Gastrocnemius medialis (tissue), 4 donors: ENCODE results near the gene EPB41. TPM values are rescaled to one million over a fixed set of nuclear protein-coding genes. Genes with fewer than 3 reads are reported as not detected.
"Not testable (repeated sequence)": the region's sequence is repeated elsewhere in the genome, so short reads cannot be mapped to it uniquely, and the experiment has no call there.

Source experiments
- ATAC-seq, 2 donors: fragments of 150-250 bp; one replicate each; pipeline ENCODE4 v1.9.1; 2016
- DNase-seq, 2 donors: peaks; one replicate each; pipeline ENCODE4 v3.0.0-alpha.2; 2019
- H3K27ac ChIP-seq, 4 donors: fragments of 200-600 bp; sonication (generic); 1 replicate in 1 of 4; 2 replicates in 3 of 4; pipeline ENCODE4 v1.5.1; 2016 to 2018; ENCODE audit warnings: mild to moderate bottlenecking in 2 of 4, moderate library complexity in 1 of 4
- H3K27me3 ChIP-seq, 3 donors: fragments of 200-600 bp; sonication (generic) in 2 of 3; 1 replicate in 1 of 3; 2 replicates in 2 of 3; pipeline versions ENCODE4 v1.5.1 to v1.6.0; 2016 to 2019; ENCODE audit warnings: mild to moderate bottlenecking in 1 of 3, moderate library complexity in 1 of 3
- H3K36me3 ChIP-seq, 2 donors: fragments of 200-600 bp; sonication (generic) in 1 of 2; one replicate each; pipeline ENCODE4 v1.5.1; 2017 to 2018
- H3K4me1 ChIP-seq, 2 donors: fragments of 200-600 bp; sonication (generic) in 1 of 2; one replicate each; pipeline ENCODE4 v1.5.1; 2016 to 2017; ENCODE audit warnings: mild to moderate bottlenecking in 2 of 2
- H3K4me3 ChIP-seq, 4 donors: fragments of 200-600 bp; sonication (generic) in 3 of 4; 1 replicate in 1 of 4; 2 replicates in 3 of 4; pipeline ENCODE4 v1.5.1; 2016 to 2019; ENCODE audit warnings: mild to moderate bottlenecking in 2 of 4
- H3K9me3 ChIP-seq, 3 donors: fragments of 200-600 bp; sonication (generic) in 2 of 3; 1 replicate in 1 of 3; 2 replicates in 2 of 3; pipeline ENCODE4 v1.5.1; 2016 to 2019
- CTCF ChIP-seq, 5 experiments: fragments of 450-650 bp in 3 of 5; fragments of 200-600 bp in 2 of 5; sonication (generic) in 2 of 5; IDR thresholded peaks in 4 of 5; conservative IDR thresholded peaks in 1 of 5; 1 replicate in 4 of 5; 2 replicates in 1 of 5; pipeline ENCODE4 v1.5.1; 2016 to 2019; ENCODE audit warnings: antibody characterized with exemption in 5 of 5, mild to moderate bottlenecking in 3 of 5, moderate library complexity in 3 of 5
- POLR2A ChIP-seq, 2 donors: fragments of 450-650 bp; IDR thresholded peaks; one replicate each; pipeline ENCODE4 v1.6.1; 2017; ENCODE audit warnings: antibody characterized with exemption in 2 of 2, mild to moderate bottlenecking in 2 of 2, moderate library complexity in 2 of 2
- in situ Hi-C, 4 donors: fragments of 200-750 bp; cut with MboI; loops; one replicate each; pipeline versions ENCODE4 v1.15.0 to v1.8.0; 2017; ENCODE audit warnings: low sequenced_read_pairs in 4 of 4
- intact Hi-C: fragments of 100-400 bp; cut with DNase I; formaldehyde crosslinking; loops from one replicate; pipeline ENCODE4 v1.15.1; 2023; ENCODE audit warnings: low total_unique reads
- total RNA-seq, 4 donors: library from RNA; depleted of rRNA; stranded (reverse); fragments of >200 nt; gene quantifications; one replicate each; pipeline versions ENCODE4 v1.1.0 to v1.2.3, GENCODE V29; 2016

EPB41 gene
- total RNA-seq, 4 donors from 2014 or later, result 19.5 to 28.6 (median 23.6) TPM

DNA sequence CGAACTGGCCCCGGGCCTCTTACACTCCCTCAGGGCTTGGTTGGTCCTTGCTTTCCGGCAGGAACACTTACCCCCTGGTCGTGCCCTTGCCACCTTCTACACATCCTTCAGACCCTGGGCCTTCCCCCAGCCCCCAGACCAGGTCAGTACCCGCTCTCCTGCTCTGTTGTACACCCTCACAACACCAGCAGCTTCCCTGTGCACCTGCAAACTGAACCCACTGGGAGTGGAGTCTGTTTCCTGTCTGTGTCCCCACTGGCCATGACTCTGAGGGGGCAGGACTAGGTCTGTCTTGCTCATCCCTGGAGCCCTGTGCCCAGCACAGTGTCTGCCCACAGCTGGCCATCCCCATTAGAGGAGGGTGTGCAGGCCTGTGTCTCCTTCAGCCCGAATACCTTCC, 211.4 kb downstream of the EPB41 start:
- no peaks in the 10 kb centered on the region for H3K36me3 ChIP-seq
- no peak for ATAC-seq
- DNase-seq, result no peak
- H3K4me1 ChIP-seq, result peaks cover 0 to 22% of the 10 kb centered on the region in 2 donors
- no peak overlapping the region for H3K4me3 ChIP-seq
- H3K9me3 ChIP-seq, result no peaks in the 10 kb centered on the region
- peaks cover 29 to 43% (median 30%) of the 10 kb centered on the region in 3 donors for H3K27me3 ChIP-seq
- peak overlapping the region in 1 of 4 donors; percentile 76 for H3K27ac ChIP-seq
- intact Hi-C loops, result loop anchor here (2.0 kb wide), 1 partner anchor 55 kb away; the partner anchor contains the start of gene SRSF4
- TF ChIP-seq POLR2A (IDR thresholded peaks at IDR 0.05), result no peak
- TF ChIP-seq CTCF (IDR thresholded peaks at IDR 0.05 in 4 of 5, conservative IDR thresholded peaks at IDR 0.05 in 1 of 5), result no peak
- in situ Hi-C loops, result no loop called here

DNA sequence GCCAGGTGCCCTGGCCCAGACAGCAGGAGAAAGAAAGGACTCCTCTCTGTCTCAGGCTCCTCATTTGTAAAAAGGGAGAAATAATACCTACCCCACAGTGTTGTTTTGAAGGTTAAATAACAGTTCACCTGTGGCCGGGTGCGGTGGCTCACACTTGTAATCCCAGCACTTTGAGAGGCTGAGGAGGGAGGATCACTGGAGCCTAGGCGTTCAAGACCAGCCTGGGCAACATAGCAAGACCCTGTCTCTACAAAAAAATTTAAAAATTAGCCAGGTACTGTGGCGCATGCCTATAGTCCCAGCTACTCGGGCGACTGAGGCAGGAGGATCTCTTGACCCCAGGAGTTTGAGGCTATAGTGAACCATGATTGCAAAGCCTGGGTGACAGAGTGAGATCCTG, 211.8 kb downstream of the EPB41 start:
- Histone ChIP-seq H3K36me3 (no peaks in the 10 kb centered on the region), H3K4me3 (no peak overlapping the region), H3K27ac (no peak overlapping the region), H3K9me3 (no peaks in the 10 kb centered on the region), H3K27me3 (peaks cover 25 to 39% (median 27%) of the 10 kb centered on the region in 3 donors), H3K4me1 (peaks cover 0 to 22% of the 10 kb centered on the region in 2 donors)
- ATAC-seq (no peak), DNase-seq (no peak)
- in situ Hi-C loops, result no loop called here
- intact Hi-C loops, result no loop called here
- TF ChIP-seq CTCF (IDR thresholded peaks at IDR 0.05 in 4 of 5, conservative IDR thresholded peaks at IDR 0.05 in 1 of 5), result no peak
- TF ChIP-seq POLR2A (IDR thresholded peaks at IDR 0.05), result no peak

DNA sequence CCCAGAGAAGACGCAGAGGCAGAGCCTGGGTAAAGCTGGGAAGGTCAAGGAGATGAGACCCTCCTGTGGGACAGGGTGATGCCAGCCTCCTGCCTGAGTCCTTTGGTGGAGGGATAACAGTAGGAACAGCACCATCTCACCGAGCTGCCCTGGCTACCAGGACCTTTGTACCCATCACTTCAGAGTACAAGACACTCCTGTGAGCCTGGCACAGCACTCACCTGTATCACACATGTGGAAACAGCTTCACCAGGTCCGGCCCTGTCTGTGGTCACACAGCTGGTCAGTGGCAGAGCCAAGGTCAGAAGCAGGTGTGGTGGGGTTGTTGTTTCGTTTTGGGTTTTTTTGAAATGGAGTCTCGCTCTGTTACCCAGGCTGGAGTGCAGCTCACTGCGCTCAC, 214.4 kb downstream of the EPB41 start:
- intact Hi-C loops (no loop called here), in situ Hi-C loops (no loop called here)
- DNase-seq (no peak), ATAC-seq (no peak)
- Histone ChIP-seq H3K36me3 (no peaks in the 10 kb centered on the region), H3K4me1 (peaks cover 0 to 8% of the 10 kb centered on the region in 2 donors), H3K27me3 (peaks cover 7 to 16% (median 7%) of the 10 kb centered on the region in 3 donors), H3K4me3 (no peak overlapping the region), H3K27ac (no peak overlapping the region), H3K9me3 (no peaks in the 10 kb centered on the region)
- TF ChIP-seq POLR2A (IDR thresholded peaks at IDR 0.05) (no peak), CTCF (IDR thresholded peaks at IDR 0.05 in 4 of 5, conservative IDR thresholded peaks at IDR 0.05 in 1 of 5) (no peak)

DNA sequence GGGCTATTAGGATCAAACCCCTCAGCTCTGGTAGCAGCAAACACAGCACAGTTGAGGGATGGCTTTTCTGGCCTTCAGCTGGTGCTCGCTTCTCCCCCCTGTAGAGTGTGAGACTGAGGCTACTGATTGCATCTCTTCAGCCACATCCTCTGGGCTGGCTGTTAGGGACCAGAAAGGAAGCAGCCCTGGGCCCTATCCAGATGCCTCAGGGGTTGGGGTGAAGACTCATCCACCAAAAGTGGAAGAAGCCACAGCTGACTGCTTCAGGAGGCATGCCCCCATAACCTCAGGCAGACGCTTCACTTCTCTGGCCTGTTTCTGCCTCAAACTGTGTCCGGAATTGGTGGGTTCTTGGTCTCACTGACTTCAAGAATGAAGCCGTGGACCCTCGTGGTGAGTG, 215.5 kb downstream of the EPB41 start:
- Histone ChIP-seq H3K27ac (no peak overlapping the region), H3K4me1 (peaks cover 0 to 4% of the 10 kb centered on the region in 2 donors), H3K36me3 (no peaks in the 10 kb centered on the region), H3K4me3 (no peak overlapping the region), H3K9me3 (no peaks in the 10 kb centered on the region), H3K27me3 (peaks cover 0 to 5% (median under 1%) of the 10 kb centered on the region in 3 donors)
- intact Hi-C loops, result no loop called here
- in situ Hi-C loops, result no loop called here
- DNase-seq (no peak), ATAC-seq (no peak)
- TF ChIP-seq POLR2A (IDR thresholded peaks at IDR 0.05) (no peak), CTCF (IDR thresholded peaks at IDR 0.05 in 4 of 5, conservative IDR thresholded peaks at IDR 0.05 in 1 of 5) (no peak)

DNA sequence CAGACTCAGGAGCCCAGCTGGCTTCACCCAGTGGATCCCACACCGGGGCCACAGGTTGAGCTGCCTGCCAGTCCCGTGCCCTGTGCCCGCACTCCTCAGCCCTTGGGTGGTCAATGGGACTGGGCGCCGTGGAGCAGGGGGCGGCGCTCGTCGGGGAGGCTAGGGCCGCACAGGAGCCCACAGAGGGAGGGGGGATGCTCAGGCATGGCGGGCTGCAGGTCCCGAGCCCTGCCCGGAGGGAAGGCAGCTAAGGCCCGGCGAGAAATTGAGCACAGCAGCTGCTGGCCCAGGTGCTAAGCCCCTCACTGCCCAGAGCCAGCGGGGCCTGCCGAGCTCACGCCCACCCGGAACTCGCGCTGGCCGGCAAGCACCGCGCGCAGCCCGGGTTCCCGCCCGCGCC, 216.7 kb downstream of the EPB41 start:
- H3K36me3 ChIP-seq, H3K27ac ChIP-seq, H3K27me3 ChIP-seq, in situ Hi-C loops, H3K9me3 ChIP-seq, intact Hi-C loops, ATAC-seq, H3K4me1 ChIP-seq, H3K4me3 ChIP-seq, DNase-seq: not testable (repeated sequence)
